Kidney glomerular epithelial cell (primary cell): ENCODE measurements around the gene ZBTB8A.
"Not testable (repeated sequence)": the region's sequence is repeated elsewhere in the genome, so short reads cannot be mapped to it uniquely, and the experiment has no call there.

Experiments
- DNase-seq: peaks from one replicate; lab custom pipeline; 2025; lab: John Stamatoyannopoulos, UW

ZBTB8A gene

GRCh38 chr1:32536764-32537163 lies 2.5 kb upstream of the ZBTB8A start:
- no peak for DNase-seq

GRCh38 chr1:32539584-32540571 lies 651 bp downstream of the ZBTB8A start:
- peak; percentile 34 for DNase-seq

GRCh38 chr1:32540605-32541004 lies 1.4 kb downstream of the ZBTB8A start:
- DNase-seq: no peak

GRCh38 chr1:32541064-32541566 lies 1.9 kb downstream of the ZBTB8A start:
- no peak for DNase-seq

- no peak for DNase-seq
These were observed 7.4 kb downstream of the ZBTB8A start for GRCh38 chr1:32546611-32547010.

- no peak for DNase-seq
These were observed 10.4 kb downstream of the ZBTB8A start for GRCh38 chr1:32549616-32550015.

GRCh38 chr1:32554288-32554687 lies 15.1 kb downstream of the ZBTB8A start:
- DNase-seq: no peak

- DNase-seq: not testable (repeated sequence)
These were observed 17.8 kb downstream of the ZBTB8A start for GRCh38 chr1:32557035-32557434.

GRCh38 chr1:32557812-32558211 lies 18.6 kb downstream of the ZBTB8A start:
- DNase-seq: no peak

GRCh38 chr1:32568929-32569328 lies 29.7 kb downstream of the ZBTB8A start:
- no peak for DNase-seq

GRCh38 chr1:32580348-32581017 lies 41.3 kb downstream of the ZBTB8A start:
- DNase-seq: no peak

- no peak for DNase-seq
These were observed 53.7 kb downstream of the ZBTB8A start for GRCh38 chr1:32592943-32593342.

GRCh38 chr1:32600034-32600433 lies 60.8 kb downstream of the ZBTB8A start:
- no peak for DNase-seq

- DNase-seq: no peak
These were observed 66.6 kb downstream of the ZBTB8A start for GRCh38 chr1:32605711-32606424.

- DNase-seq: no peak
These were observed 67.5 kb downstream of the ZBTB8A start for GRCh38 chr1:32606565-32607371.

GRCh38 chr1:32609180-32609579 lies 70.0 kb downstream of the ZBTB8A start:
- no peak for DNase-seq

- no peak for DNase-seq
These were observed 72.6 kb downstream of the ZBTB8A start for GRCh38 chr1:32611859-32612188.

- DNase-seq: peak; percentile 69
These were observed 73.1 kb downstream of the ZBTB8A start for GRCh38 chr1:32612189-32612881.

GRCh38 chr1:32613472-32613871 lies 74.2 kb downstream of the ZBTB8A start:
- DNase-seq: no peak

- DNase-seq: no peak
These were observed 79.5 kb downstream of the ZBTB8A start for GRCh38 chr1:32618673-32619221.
